ENCODE results near the gene IARS2. TPM values are rescaled to one million over a fixed set of nuclear protein-coding genes. Genes with fewer than 3 reads are reported as not detected.
"Not testable (repeated sequence)": the region's sequence is repeated elsewhere in the genome, so short reads cannot be mapped to it uniquely, and the experiment has no call there.

Gene IARS2
- total RNA-seq, 2 donors from 2014 or later = 53.8 to 64.3 TPM

- no peaks in the 10 kb centered on the region for H3K36me3 ChIP-seq
- no peaks in the 10 kb centered on the region for H3K27me3 ChIP-seq (replicated peaks; ENCODE audit: insufficient read depth)
- no peaks in the 10 kb centered on the region for H3K9me3 ChIP-seq
- TF ChIP-seq POLR2AphosphoS5 (IDR thresholded peaks at IDR 0.05) (no peak), POLR2A (IDR thresholded peaks at IDR 0.05) (no peak), CTCF (IDR thresholded peaks at IDR 0.05) (no peak)
- no peak for DNase-seq (ENCODE audit: low spot score)
- H3K4me1 ChIP-seq (replicated peaks) = no peaks in the 10 kb centered on the region
- WGBS = 91% methylated on average over 4 of the region's 4 CpGs
- intact Hi-C loops (cut with DNase I) = no loop called here
- H3K4me3 ChIP-seq = no peak overlapping the region
- H3K27ac ChIP-seq = no peak overlapping the region
Measured at GRCh38 chr1:220076861-220077762, 16.8 kb upstream of the IARS2 start.

- 89% methylated on average over 3 of the region's 3 CpGs for WGBS
- no peak for DNase-seq (ENCODE audit: low spot score)
- intact Hi-C loops (cut with DNase I) = no loop called here
- no peaks in the 10 kb centered on the region for H3K36me3 ChIP-seq
- H3K4me3 ChIP-seq = no peak overlapping the region
- no peaks in the 10 kb centered on the region for H3K27me3 ChIP-seq (replicated peaks; ENCODE audit: insufficient read depth)
- no peaks in the 10 kb centered on the region for H3K4me1 ChIP-seq (replicated peaks)
- TF ChIP-seq CTCF (IDR thresholded peaks at IDR 0.05) (no peak), POLR2AphosphoS5 (IDR thresholded peaks at IDR 0.05) (no peak), POLR2A (IDR thresholded peaks at IDR 0.05) (no peak)
- no peaks in the 10 kb centered on the region for H3K9me3 ChIP-seq
- H3K27ac ChIP-seq = no peak overlapping the region
Measured at GRCh38 chr1:220077887-220078286, 16.0 kb upstream of the IARS2 start.

GRCh38 chr1:220084460-220084859, 9.5 kb upstream of the IARS2 start:
- intact Hi-C loops (cut with DNase I) = no loop called here
- H3K27me3 ChIP-seq (replicated peaks; ENCODE audit: insufficient read depth) = no peaks in the 10 kb centered on the region
- no peak for TF ChIP-seq POLR2A (IDR thresholded peaks at IDR 0.05)
- no peak for TF ChIP-seq CTCF (IDR thresholded peaks at IDR 0.05)
- TF ChIP-seq POLR2AphosphoS5 (IDR thresholded peaks at IDR 0.05) = no peak
- no peak overlapping the region for H3K27ac ChIP-seq
- H3K4me1 ChIP-seq (replicated peaks) = no peaks in the 10 kb centered on the region
- H3K9me3 ChIP-seq = no peaks in the 10 kb centered on the region
- WGBS = 88% methylated on average over 1 of the region's 1 CpG
- no peak overlapping the region for H3K4me3 ChIP-seq
- no peaks in the 10 kb centered on the region for H3K36me3 ChIP-seq
- DNase-seq (ENCODE audit: low spot score) = no peak

- DNase-seq (ENCODE audit: low spot score); intact Hi-C loops (cut with DNase I): not testable (repeated sequence)
- 93% methylated on average over 15 of the region's 15 CpGs for WGBS
Measured at GRCh38 chr1:220086261-220086686, 7.7 kb upstream of the IARS2 start.

GRCh38 chr1:220089650-220090556, 4.0 kb upstream of the IARS2 start, which contains the start of gene BPNT1:
BPNT1 (minus strand) TSS chr1:220089788; CDS start chr1:220079846, 9,942 bp downstream.
- H3K4me1 ChIP-seq (replicated peaks) = no peaks in the 10 kb centered on the region
- no peaks in the 10 kb centered on the region for H3K9me3 ChIP-seq
- DNase-seq (ENCODE audit: low spot score) = peak; percentile 93
- TF ChIP-seq POLR2AphosphoS5 (IDR thresholded peaks at IDR 0.05) = peak; percentile 97
- TF ChIP-seq POLR2A (IDR thresholded peaks at IDR 0.05) = peak; percentile 74
- peak in 1 of 4 experiments; percentile 8 for TF ChIP-seq CTCF (IDR thresholded peaks at IDR 0.05)
- H3K4me3 ChIP-seq = peak within 1 kb of the TSS; percentile 42 to 45
- H3K27me3 ChIP-seq (replicated peaks; ENCODE audit: insufficient read depth) = no peaks in the 10 kb centered on the region
- intact Hi-C loops (cut with DNase I) = no loop called here
- 4% methylated on average over 35 of the region's 35 CpGs for WGBS
- H3K27ac ChIP-seq = peak within 1 kb of the TSS; percentile 71 to 73
- no peaks in the 10 kb centered on the region for H3K36me3 ChIP-seq

More at GRCh38 chr1:220086261-220086686, 7.7 kb upstream of the IARS2 start:
- H3K4me3 ChIP-seq; H3K27ac ChIP-seq; H3K36me3 ChIP-seq; H3K4me1 ChIP-seq (replicated peaks); H3K9me3 ChIP-seq; H3K27me3 ChIP-seq (replicated peaks; ENCODE audit: insufficient read depth): not testable (repeated sequence)
